SK-N-SH (cell line): ENCODE measurements around the gene SH2D4B. TPM values are rescaled to one million over a fixed set of nuclear protein-coding genes. Genes with fewer than 3 reads are reported as not detected.

Source experiments
- CTCF ChIA-PET: fragments of 300-600, 350-600 bp; formaldehyde crosslinking; extraction: SDS; loops from one replicate; lab custom pipeline; 2021; lab: Yijun Ruan, JAX
- POLR2A ChIA-PET: fragments of 350-600 bp; sonication (Branson Sonifier 250); formaldehyde crosslinking; extraction: SDS; loops from one replicate; lab custom pipeline; 2020; ENCODE audit warnings: antibody characterized with exemption, inconsistent platforms; lab: Yijun Ruan, JAX
- DNase-seq: peaks from one replicate; pipeline ENCODE4 v3.0.0; 2012
- H2AFZ ChIP-seq: fragments of 200-600 bp; sonication (generic); 2 replicates; pipeline ENCODE4 v1.8.1; 2016; ENCODE audit warnings: antibody characterized with exemption, mild to moderate bottlenecking, low read depth
- H3F3A ChIP-seq: fragments of 200-600 bp; sonication (generic); replicated peaks from 2 replicates; pipeline ENCODE3; 2016; ENCODE audit warnings: antibody characterized with exemption, mild to moderate bottlenecking; ENCODE audit not compliant: insufficient read depth
- H3K27ac ChIP-seq, 2 experiments: fragments of 200-500 bp in 1 of 2; fragments of 200-600 bp in 1 of 2; sonication (Bioruptor generic) in 1 of 2; sonication (generic), shearing (Covaris generic) in 1 of 2; 2 replicates each; pipeline versions ENCODE4 v1.5.1 to v1.6.1; 2014 to 2016; ENCODE audit warnings: low read depth in 2 of 2, inconsistent platforms in 1 of 2, low read length in 1 of 2, mild to moderate bottlenecking in 1 of 2, mixed read lengths in 1 of 2
- H3K27me3 ChIP-seq: fragments of 200-600 bp; sonication (generic), shearing (Covaris generic); 2 replicates; pipeline ENCODE4 v1.6.1; 2016; ENCODE audit warnings: mixed run types; ENCODE audit not compliant: insufficient read depth
- H3K36me3 ChIP-seq, 2 experiments: fragments of 200-500 bp in 1 of 2; fragments of 200-600 bp in 1 of 2; sonication (Bioruptor generic) in 1 of 2; sonication (generic) in 1 of 2; replicated peaks in 1 of 2; 2 replicates each; pipeline versions ENCODE3 to v1.5.1; 2014 to 2016; ENCODE audit warnings: low read length in 1 of 2, mild to moderate bottlenecking in 1 of 2; ENCODE audit not compliant: insufficient read depth in 2 of 2, control insufficient read depth in 1 of 2
- H3K4me1 ChIP-seq, 2 experiments: fragments of 200-500 bp in 1 of 2; fragments of 200-600 bp in 1 of 2; sonication (Bioruptor generic) in 1 of 2; sonication (generic), shearing (Covaris generic) in 1 of 2; 2 replicates each; pipeline versions ENCODE4 v1.5.1 to v1.6.1; 2014 to 2016; ENCODE audit warnings: low read depth in 1 of 2, low read length in 1 of 2, mixed run types in 1 of 2; ENCODE audit not compliant: insufficient read depth in 2 of 2, control insufficient read depth in 1 of 2
- H3K4me2 ChIP-seq: fragments of 200-600 bp; sonication (generic), shearing (Covaris generic); 2 replicates; pipeline ENCODE4 v1.6.1; 2017; ENCODE audit warnings: mixed run types
- H3K4me3 ChIP-seq, 2 experiments: fragments of 200-500 bp in 1 of 2; fragments of 200-600 bp in 1 of 2; sonication (Bioruptor generic) in 1 of 2; sonication (generic), shearing (Covaris generic) in 1 of 2; 2 replicates each; pipeline versions ENCODE4 v1.5.1 to v1.8.1; 2014 to 2016; ENCODE audit warnings: low read depth in 2 of 2, inconsistent platforms in 1 of 2, low read length in 1 of 2, mild to moderate bottlenecking in 1 of 2, mixed read lengths in 1 of 2, moderate library complexity in 1 of 2
- H3K79me2 ChIP-seq: fragments of 200-600 bp; sonication (generic); 2 replicates; pipeline ENCODE4 v1.8.1; 2017; ENCODE audit warnings: mild to moderate bottlenecking; ENCODE audit not compliant: insufficient read depth
- H3K9ac ChIP-seq: fragments of 200-600 bp; sonication (generic); 2 replicates; pipeline ENCODE4 v1.6.1; 2017; ENCODE audit warnings: mixed run types
- H3K9me2 ChIP-seq: fragments of 200-600 bp; sonication (generic); 2 replicates; pipeline ENCODE4 v1.6.1; 2017; ENCODE audit warnings: mixed run types
- H3K9me3 ChIP-seq: fragments of 200-600 bp; sonication (generic); 2 replicates; pipeline ENCODE4 v1.6.1; 2017; ENCODE audit warnings: mixed run types, mild to moderate bottlenecking, moderate library complexity
- H4K20me1 ChIP-seq: fragments of 200-600 bp; sonication (generic); 2 replicates; pipeline ENCODE4 v1.6.1; 2017; ENCODE audit warnings: mild to moderate bottlenecking, mixed run types; ENCODE audit not compliant: insufficient read depth
- ELF1 ChIP-seq: IDR thresholded peaks from 2 replicates; pipeline ENCODE4 v1.4.0; 2012
- GATA2 ChIP-seq: sonication (generic); formaldehyde crosslinking; IDR thresholded peaks from 2 replicates; pipeline ENCODE4 v1.5.0; 2020; ENCODE audit warnings: mild to moderate bottlenecking, missing genetic modification reagents
- JUND ChIP-seq: IDR thresholded peaks from 2 replicates; pipeline ENCODE4 v1.4.0; 2012
- POLR2AphosphoS5 ChIP-seq: IDR thresholded peaks from 2 replicates; pipeline ENCODE4 v1.6.1; 2012; ENCODE audit warnings: low read depth, low read length
- RAD21 ChIP-seq: IDR thresholded peaks from 2 replicates; pipeline ENCODE4 v1.6.1; 2012; ENCODE audit warnings: mild to moderate bottlenecking, low read length
- RCOR1 ChIP-seq: fragments of 150-350 bp; IDR thresholded peaks from 2 replicates; pipeline ENCODE4 v1.6.1; 2017; ENCODE audit warnings: antibody characterized with exemption, low read length
- RFX5 ChIP-seq: IDR thresholded peaks from 2 replicates; pipeline ENCODE4 v1.6.1; 2012; ENCODE audit warnings: mild to moderate bottlenecking, improper control_type of control experiment, low read length
- TCF12 ChIP-seq: IDR thresholded peaks from 2 replicates; pipeline ENCODE4 v1.4.0; 2012
- WGBS: methylation state at CpG from one replicate; pipeline ENCODE4 v1.1.6; 2017; ENCODE audit warnings: low lambda C conversion rate; 5-methylcytosine and 5-hydroxymethylcytosine counted together
- polyA plus RNA-seq, 3 experiments: library from polyadenylated mRNA; depleted of rRNA; stranded (reverse); fragments of >200 nt; gene quantifications; 2 replicates each; pipeline ENCODE4 v1.2.3, GENCODE V29; 2012
- TF ChIP-seq, protein P1 (sequence below): IDR thresholded peaks from 2 replicates; pipeline ENCODE4 v1.4.0; 2012; ENCODE audit warnings: low read depth
- TF ChIP-seq, protein P2 (sequence below): IDR thresholded peaks from 2 replicates; pipeline ENCODE4 v1.6.1; 2012; ENCODE audit warnings: mild to moderate bottlenecking, low read depth, low read length, moderate library complexity
- TF ChIP-seq, protein P3 (sequence below): fragments of 200-600 bp; sonication (generic); IDR thresholded peaks from 2 replicates; pipeline ENCODE4 v1.6.1; 2017; ENCODE audit warnings: antibody characterized with exemption, mild to moderate bottlenecking, moderate library complexity

SH2D4B gene
- polyA plus RNA-seq, 1 of the 3 experiments (the other 2 are of a cell fraction): not detected

DNA sequence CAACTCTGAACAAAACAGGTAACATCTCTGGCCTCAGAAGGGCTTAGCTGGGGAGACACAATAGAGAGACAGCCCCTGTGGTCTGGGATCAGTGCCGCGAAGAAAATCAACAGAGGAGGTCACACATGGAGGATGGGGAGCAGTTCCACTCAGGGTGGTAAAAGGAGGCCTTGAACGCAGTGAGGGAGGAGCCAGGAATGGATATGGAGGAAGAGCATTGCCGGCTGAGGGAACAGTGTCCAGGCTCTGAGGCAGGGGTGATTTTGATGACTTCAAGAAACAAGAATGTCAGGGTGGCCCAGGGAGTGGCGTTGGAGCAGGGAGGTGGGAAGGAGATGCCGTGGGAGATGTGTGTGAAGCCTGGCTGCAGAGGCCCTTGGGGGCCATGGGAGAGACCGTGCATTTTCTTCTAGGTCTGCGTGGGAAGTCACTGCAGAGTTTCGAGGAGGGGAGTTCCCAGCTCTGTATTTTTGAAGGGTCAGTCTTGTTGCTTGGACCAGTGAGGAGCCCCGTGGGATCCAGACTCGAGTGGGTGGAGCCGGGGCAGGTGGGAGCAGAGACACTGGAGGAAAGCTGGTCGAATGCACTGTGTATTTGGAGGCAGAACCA is 35.7 kb upstream of the SH2D4B start:
- WGBS: 90% methylated on average over 13 of the region's 13 CpGs
- H4K20me1 ChIP-seq: no peaks in the 10 kb centered on the region; the same call in 1 of the 2 replicates
- peaks cover 0 to 4% of the 10 kb centered on the region in 2 experiments for H3K36me3 ChIP-seq
- peaks cover 79% of the 10 kb centered on the region for H3K79me2 ChIP-seq
- H3K9ac ChIP-seq: no peak overlapping the region
- TF ChIP-seq JUND: no peak
- TF ChIP-seq, protein P1, sequence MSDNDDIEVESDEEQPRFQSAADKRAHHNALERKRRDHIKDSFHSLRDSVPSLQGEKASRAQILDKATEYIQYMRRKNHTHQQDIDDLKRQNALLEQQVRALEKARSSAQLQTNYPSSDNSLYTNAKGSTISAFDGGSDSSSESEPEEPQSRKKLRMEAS: no peak
- no peak for TF ChIP-seq RAD21
- TF ChIP-seq RCOR1: no peak
- TF ChIP-seq, protein P2, sequence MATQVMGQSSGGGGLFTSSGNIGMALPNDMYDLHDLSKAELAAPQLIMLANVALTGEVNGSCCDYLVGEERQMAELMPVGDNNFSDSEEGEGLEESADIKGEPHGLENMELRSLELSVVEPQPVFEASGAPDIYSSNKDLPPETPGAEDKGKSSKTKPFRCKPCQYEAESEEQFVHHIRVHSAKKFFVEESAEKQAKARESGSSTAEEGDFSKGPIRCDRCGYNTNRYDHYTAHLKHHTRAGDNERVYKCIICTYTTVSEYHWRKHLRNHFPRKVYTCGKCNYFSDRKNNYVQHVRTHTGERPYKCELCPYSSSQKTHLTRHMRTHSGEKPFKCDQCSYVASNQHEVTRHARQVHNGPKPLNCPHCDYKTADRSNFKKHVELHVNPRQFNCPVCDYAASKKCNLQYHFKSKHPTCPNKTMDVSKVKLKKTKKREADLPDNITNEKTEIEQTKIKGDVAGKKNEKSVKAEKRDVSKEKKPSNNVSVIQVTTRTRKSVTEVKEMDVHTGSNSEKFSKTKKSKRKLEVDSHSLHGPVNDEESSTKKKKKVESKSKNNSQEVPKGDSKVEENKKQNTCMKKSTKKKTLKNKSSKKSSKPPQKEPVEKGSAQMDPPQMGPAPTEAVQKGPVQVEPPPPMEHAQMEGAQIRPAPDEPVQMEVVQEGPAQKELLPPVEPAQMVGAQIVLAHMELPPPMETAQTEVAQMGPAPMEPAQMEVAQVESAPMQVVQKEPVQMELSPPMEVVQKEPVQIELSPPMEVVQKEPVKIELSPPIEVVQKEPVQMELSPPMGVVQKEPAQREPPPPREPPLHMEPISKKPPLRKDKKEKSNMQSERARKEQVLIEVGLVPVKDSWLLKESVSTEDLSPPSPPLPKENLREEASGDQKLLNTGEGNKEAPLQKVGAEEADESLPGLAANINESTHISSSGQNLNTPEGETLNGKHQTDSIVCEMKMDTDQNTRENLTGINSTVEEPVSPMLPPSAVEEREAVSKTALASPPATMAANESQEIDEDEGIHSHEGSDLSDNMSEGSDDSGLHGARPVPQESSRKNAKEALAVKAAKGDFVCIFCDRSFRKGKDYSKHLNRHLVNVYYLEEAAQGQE: no peak
- no peak for TF ChIP-seq GATA2
- no peak for TF ChIP-seq TCF12
- no peak for TF ChIP-seq RFX5
- TF ChIP-seq, protein P3, sequence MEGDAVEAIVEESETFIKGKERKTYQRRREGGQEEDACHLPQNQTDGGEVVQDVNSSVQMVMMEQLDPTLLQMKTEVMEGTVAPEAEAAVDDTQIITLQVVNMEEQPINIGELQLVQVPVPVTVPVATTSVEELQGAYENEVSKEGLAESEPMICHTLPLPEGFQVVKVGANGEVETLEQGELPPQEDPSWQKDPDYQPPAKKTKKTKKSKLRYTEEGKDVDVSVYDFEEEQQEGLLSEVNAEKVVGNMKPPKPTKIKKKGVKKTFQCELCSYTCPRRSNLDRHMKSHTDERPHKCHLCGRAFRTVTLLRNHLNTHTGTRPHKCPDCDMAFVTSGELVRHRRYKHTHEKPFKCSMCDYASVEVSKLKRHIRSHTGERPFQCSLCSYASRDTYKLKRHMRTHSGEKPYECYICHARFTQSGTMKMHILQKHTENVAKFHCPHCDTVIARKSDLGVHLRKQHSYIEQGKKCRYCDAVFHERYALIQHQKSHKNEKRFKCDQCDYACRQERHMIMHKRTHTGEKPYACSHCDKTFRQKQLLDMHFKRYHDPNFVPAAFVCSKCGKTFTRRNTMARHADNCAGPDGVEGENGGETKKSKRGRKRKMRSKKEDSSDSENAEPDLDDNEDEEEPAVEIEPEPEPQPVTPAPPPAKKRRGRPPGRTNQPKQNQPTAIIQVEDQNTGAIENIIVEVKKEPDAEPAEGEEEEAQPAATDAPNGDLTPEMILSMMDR: no peak
- no peak for TF ChIP-seq ELF1
- TF ChIP-seq POLR2AphosphoS5: no peak
- CTCF ChIA-PET: interaction anchor here (0.6 to 21.2 kb wide), 5 partner anchors 13 to 565 kb away, joined by 3 to 602 read pairs (median 6); partner anchors contain the start of gene TSPAN14
- no peak overlapping the region for H2AFZ ChIP-seq
- DNase-seq: no peak
- peak overlapping the region; percentile 32; the same call in 1 of the 2 replicates for H3K4me2 ChIP-seq
- no peak overlapping the region; a peak in 1 of 4 replicates for H3K27ac ChIP-seq
- POLR2A ChIA-PET: no interaction called here
- peaks cover 53% of the 10 kb centered on the region for H3F3A ChIP-seq
- no peaks in the 10 kb centered on the region for H3K9me2 ChIP-seq
- H3K27me3 ChIP-seq: no peaks in the 10 kb centered on the region
- H3K9me3 ChIP-seq: no peaks in the 10 kb centered on the region
- peaks cover 34 to 71% of the 10 kb centered on the region in 2 experiments; a peak in 3 of 4 replicates for H3K4me1 ChIP-seq
- no peak overlapping the region for H3K4me3 ChIP-seq
